Thymus (tissue), 11 donors: ENCODE results near the gene ARID1B. TPM values are rescaled to one million over a fixed set of nuclear protein-coding genes. Genes with fewer than 3 reads are reported as not detected.

Experiments used
- DNase-seq, 9 donors: peaks; one replicate each; pipeline ENCODE4 v3.0.0-alpha.2; 2013; ENCODE audit warnings: low spot score in 9 of 9, low read depth in 6 of 9, missing footprints in 1 of 9
- H3K27ac ChIP-seq, 2 donors: one replicate each; pipeline ENCODE4 v1.5.1; 2013; ENCODE audit warnings: control low read depth in 1 of 2, low read depth in 1 of 2, low read length in 1 of 2, mild to moderate bottlenecking in 1 of 2, moderate library complexity in 1 of 2
- H3K27me3 ChIP-seq, 2 donors: one replicate each; pipeline ENCODE4 v1.5.1; 2013; ENCODE audit warnings: low read length in 1 of 2; ENCODE audit not compliant: control insufficient read depth in 2 of 2, insufficient read depth in 1 of 2
- H3K36me3 ChIP-seq, 2 donors: one replicate each; pipeline ENCODE4 v1.5.1; 2013; ENCODE audit warnings: low read length in 1 of 2, mild to moderate bottlenecking in 1 of 2, moderate library complexity in 1 of 2; ENCODE audit not compliant: control insufficient read depth in 2 of 2, insufficient read depth in 2 of 2
- H3K4me1 ChIP-seq, 2 donors: one replicate each; pipeline ENCODE4 v1.5.1; 2013; ENCODE audit warnings: low read length in 2 of 2; ENCODE audit not compliant: control insufficient read depth in 2 of 2, insufficient read depth in 2 of 2
- H3K4me3 ChIP-seq, 2 donors: one replicate each; pipeline ENCODE4 v1.5.1; 2013; ENCODE audit warnings: low read length in 2 of 2, control low read depth in 1 of 2, mild to moderate bottlenecking in 1 of 2
- H3K9me3 ChIP-seq, 2 donors: one replicate each; pipeline ENCODE4 v1.5.1; 2013; ENCODE audit warnings: low read length in 1 of 2, mild to moderate bottlenecking in 1 of 2; ENCODE audit not compliant: control insufficient read depth in 2 of 2, insufficient read depth in 1 of 2
- WGBS: extraction: QIAGEN DNeasy Blood & Tissue Kit; methylation state at CpG from one replicate; pipeline ENCODE4 v1.1.7; 2013; 5-methylcytosine and 5-hydroxymethylcytosine counted together
- polyA plus RNA-seq: library from polyadenylated mRNA; stranded (reverse); fragments of 200-250 nt; gene quantifications from one replicate; pipeline ENCODE4 v1.2.3, GENCODE V29; 2013
- total RNA-seq: library from RNA; stranded (reverse); fragments of 120-200 nt; gene quantifications from one replicate; pipeline ENCODE4 v1.2.4, GENCODE V29; 2013
- donor health status: healthy.

ARID1B gene
- total and polyA plus RNA-seq, 2 donors: 24.0 to 26.5 TPM

GRCh38 chr6:157079771-157080170 is 302.6 kb downstream of the ARID1B start:
- WGBS: 62% methylated on average over 3 of the region's 3 CpGs
- H3K27ac ChIP-seq: no peak overlapping the region
- no peak for DNase-seq
- H3K36me3 ChIP-seq: peaks cover 4 to 7% of the 10 kb centered on the region in 2 donors
- no peaks in the 10 kb centered on the region for H3K27me3 ChIP-seq
- H3K4me1 ChIP-seq: peaks cover 0 to 3% of the 10 kb centered on the region in 2 donors
- H3K9me3 ChIP-seq: no peaks in the 10 kb centered on the region
- H3K4me3 ChIP-seq: no peak overlapping the region

GRCh38 chr6:157080986-157081391 is 303.8 kb downstream of the ARID1B start:
- Histone ChIP-seq H3K27ac (no peak overlapping the region), H3K27me3 (no peaks in the 10 kb centered on the region), H3K4me1 (peaks cover 0 to 3% of the 10 kb centered on the region in 2 donors), H3K9me3 (no peaks in the 10 kb centered on the region), H3K4me3 (no peak overlapping the region), H3K36me3 (peaks cover 4 to 16% of the 10 kb centered on the region in 2 donors)
- no peak for DNase-seq

GRCh38 chr6:157083343-157083742 is 306.2 kb downstream of the ARID1B start:
- Histone ChIP-seq H3K4me1 (no peaks in the 10 kb centered on the region), H3K27me3 (no peaks in the 10 kb centered on the region), H3K36me3 (peaks cover 4 to 33% of the 10 kb centered on the region in 2 donors), H3K27ac (no peak overlapping the region), H3K9me3 (no peaks in the 10 kb centered on the region), H3K4me3 (no peak overlapping the region)
- no peak for DNase-seq
- WGBS: 81% methylated on average over 7 of the region's 7 CpGs

- H3K27me3 ChIP-seq: no peaks in the 10 kb centered on the region
- WGBS: 96% methylated on average over 6 of the region's 6 CpGs
- H3K27ac ChIP-seq: no peak overlapping the region
- DNase-seq: no peak
- H3K9me3 ChIP-seq: no peaks in the 10 kb centered on the region
- peaks cover 7 to 46% of the 10 kb centered on the region in 2 donors for H3K36me3 ChIP-seq
- H3K4me1 ChIP-seq: no peaks in the 10 kb centered on the region
- no peak overlapping the region for H3K4me3 ChIP-seq
Observed at GRCh38 chr6:157086632-157087031, 309.5 kb downstream of the ARID1B start.

DNA sequence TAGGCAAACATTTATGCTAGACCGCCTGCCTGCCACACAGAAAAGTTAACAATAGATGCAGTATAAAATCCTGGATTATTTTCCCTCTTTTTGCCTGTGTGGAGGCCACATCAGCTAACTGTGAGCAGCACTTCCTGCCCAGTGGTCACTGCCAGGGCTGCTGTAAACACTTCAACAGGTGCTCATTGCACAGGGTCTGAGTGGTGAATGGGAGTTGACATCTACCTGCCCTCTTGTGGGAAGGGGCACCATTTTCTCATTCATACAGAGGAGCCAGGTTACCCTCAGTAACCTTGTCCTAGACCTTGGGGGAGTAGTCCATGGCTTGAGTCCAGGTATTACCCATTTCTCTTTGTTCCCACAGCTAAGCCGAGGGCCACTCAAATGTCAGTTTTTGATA is 310.8 kb downstream of the ARID1B start:
- no peak overlapping the region for H3K4me3 ChIP-seq
- 96% methylated on average over 2 of the region's 2 CpGs for WGBS
- H3K36me3 ChIP-seq: peaks cover 7 to 46% of the 10 kb centered on the region in 2 donors
- DNase-seq: no peak
- H3K27ac ChIP-seq: no peak overlapping the region
- H3K9me3 ChIP-seq: no peaks in the 10 kb centered on the region
- no peaks in the 10 kb centered on the region for H3K27me3 ChIP-seq
- H3K4me1 ChIP-seq: no peaks in the 10 kb centered on the region

DNA sequence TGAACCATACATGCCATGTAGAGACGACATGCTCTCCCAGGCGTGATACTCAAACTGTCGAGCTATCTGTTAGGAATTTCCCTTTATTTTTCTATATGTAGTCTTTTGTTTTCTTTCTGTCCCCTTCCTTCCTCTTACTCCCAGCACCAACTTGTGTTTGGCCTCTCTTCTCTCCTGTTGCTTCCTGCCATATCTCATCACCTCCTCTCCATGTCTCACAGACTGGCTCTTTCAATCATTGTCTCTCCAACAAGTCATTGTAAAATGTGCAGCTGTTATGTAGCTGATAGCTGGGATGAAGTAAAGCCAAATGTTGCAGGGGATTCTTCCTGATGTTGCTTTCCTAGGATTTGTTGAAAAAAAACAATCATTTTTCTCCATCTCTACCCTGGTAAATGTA is 311.7 kb downstream of the ARID1B start:
- Histone ChIP-seq H3K36me3 (peaks cover 7 to 46% of the 10 kb centered on the region in 2 donors), H3K4me1 (no peaks in the 10 kb centered on the region), H3K9me3 (no peaks in the 10 kb centered on the region), H3K4me3 (no peak overlapping the region), H3K27me3 (no peaks in the 10 kb centered on the region), H3K27ac (no peak overlapping the region)
- WGBS: 91% methylated on average over 3 of the region's 3 CpGs
- DNase-seq: no peak

DNA sequence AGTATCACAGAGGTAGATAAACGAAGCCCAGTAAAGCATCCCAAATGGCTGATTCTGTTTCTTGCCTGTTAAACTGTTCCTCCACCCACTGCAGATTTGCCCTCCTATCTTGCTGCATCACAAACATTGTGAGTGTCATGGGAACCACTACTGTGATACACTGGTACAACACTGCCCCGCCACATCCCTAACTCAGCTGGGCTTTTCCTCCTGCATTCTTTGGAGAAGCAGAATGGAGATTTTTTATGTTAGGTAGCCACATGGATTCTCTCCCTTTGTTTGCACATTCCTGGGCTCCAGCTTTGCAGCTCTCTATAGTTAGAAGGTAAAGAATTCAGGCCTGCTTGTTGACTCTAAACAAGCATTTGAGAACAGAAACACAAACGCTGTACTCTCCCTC is 312.1 kb downstream of the ARID1B start:
- Histone ChIP-seq H3K36me3 (peaks cover 7 to 43% of the 10 kb centered on the region in 2 donors), H3K4me1 (no peaks in the 10 kb centered on the region), H3K27me3 (no peaks in the 10 kb centered on the region), H3K27ac (no peak overlapping the region), H3K4me3 (no peak overlapping the region), H3K9me3 (no peaks in the 10 kb centered on the region)
- no peak for DNase-seq
- 96% methylated on average over 3 of the region's 3 CpGs for WGBS

DNA sequence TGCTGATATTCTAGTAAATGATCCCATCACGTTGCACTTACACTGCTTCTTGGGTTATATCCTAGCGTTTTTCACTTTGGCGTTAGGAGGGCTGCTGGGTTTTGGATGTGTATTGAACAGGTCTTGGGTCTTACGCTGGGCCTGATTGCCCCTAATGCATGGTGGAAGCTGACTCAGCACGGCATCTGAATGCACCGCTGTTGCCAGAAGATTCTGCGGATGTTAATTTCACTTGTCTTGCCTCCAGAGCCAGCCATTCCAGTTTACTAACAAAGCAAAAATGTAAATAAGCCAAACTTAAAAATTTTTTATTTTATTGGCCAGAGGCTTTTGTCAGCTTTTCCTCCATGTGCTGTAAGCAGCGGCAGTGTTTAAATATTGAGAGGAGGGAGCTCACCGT is 312.7 kb downstream of the ARID1B start:
- WGBS: 97% methylated on average over 9 of the region's 9 CpGs
- no peaks in the 10 kb centered on the region for H3K27me3 ChIP-seq
- no peak overlapping the region for H3K4me3 ChIP-seq
- no peaks in the 10 kb centered on the region for H3K4me1 ChIP-seq
- H3K36me3 ChIP-seq: peaks cover 4 to 43% of the 10 kb centered on the region in 2 donors
- H3K9me3 ChIP-seq: no peaks in the 10 kb centered on the region
- DNase-seq: no peak
- no peak overlapping the region for H3K27ac ChIP-seq

- no peaks in the 10 kb centered on the region for H3K4me1 ChIP-seq
- no peak for DNase-seq
- peaks cover 4 to 37% of the 10 kb centered on the region in 2 donors for H3K36me3 ChIP-seq
- H3K27me3 ChIP-seq: no peaks in the 10 kb centered on the region
- H3K4me3 ChIP-seq: no peak overlapping the region
- no peak overlapping the region for H3K27ac ChIP-seq
- WGBS: 96% methylated on average over 9 of the region's 9 CpGs
- no peaks in the 10 kb centered on the region for H3K9me3 ChIP-seq
Observed at GRCh38 chr6:157090736-157091135, 313.6 kb downstream of the ARID1B start.

GRCh38 chr6:157091243-157091642 is 314.1 kb downstream of the ARID1B start:
- H3K27me3 ChIP-seq: no peaks in the 10 kb centered on the region
- DNase-seq: no peak
- no peaks in the 10 kb centered on the region for H3K9me3 ChIP-seq
- H3K4me1 ChIP-seq: no peaks in the 10 kb centered on the region
- H3K4me3 ChIP-seq: no peak overlapping the region
- WGBS: 98% methylated on average over 2 of the region's 2 CpGs
- no peak overlapping the region for H3K27ac ChIP-seq
- H3K36me3 ChIP-seq: peaks cover 4 to 33% of the 10 kb centered on the region in 2 donors
